Measurements from ENCODE around the gene NEB. TPM values are rescaled to one million over a fixed set of nuclear protein-coding genes. Genes with fewer than 3 reads are reported as not detected.
A peak's percentile ranks its signal among the peaks of the same experiment; 100 is the strongest.
"Not testable (repeated sequence)": the region's sequence is repeated elsewhere in the genome, so short reads cannot be mapped to it uniquely, and the experiment has no call there.

NEB gene
- total and polyA plus RNA-seq, 2 of the 4 experiments (the other 2 are of a cell fraction), result under 0.01 TPM; not detected in 1

DNA sequence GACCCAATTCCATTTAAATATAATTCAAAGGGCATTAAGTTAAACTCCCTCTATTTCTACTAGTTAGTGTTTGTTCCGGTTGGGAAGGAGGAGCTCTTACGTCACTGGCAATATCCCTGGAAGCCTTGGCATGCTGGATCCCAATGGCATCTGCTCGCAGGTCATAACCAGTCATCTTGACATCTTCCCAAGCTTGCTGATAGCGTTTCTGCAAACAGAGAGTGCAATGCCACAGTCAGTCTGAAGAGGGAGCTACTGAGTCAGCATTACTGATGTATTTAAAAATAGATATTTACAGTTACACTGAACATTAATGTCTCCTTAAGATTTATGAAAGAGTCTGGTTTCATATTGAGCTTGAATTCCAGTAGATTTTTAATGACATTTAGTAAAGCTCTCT is 153.6 kb downstream of the NEB start:
- H3K4me2 ChIP-seq (ENCODE audit: low read depth, low read length); H3K9me3 ChIP-seq (ENCODE audit: control insufficient read depth, insufficient read depth, low read length); dilution Hi-C loops (cut with HindIII; ENCODE audit: low sequenced_read_pairs, unreplicated experiment); H3K23ac ChIP-seq (ENCODE audit: low read depth, low read length); H2BK5ac ChIP-seq (ENCODE audit: low read depth, low read length, poor library complexity, severe bottlenecking); H2AK5ac ChIP-seq (ENCODE audit: low read depth, low read length); DNase-seq; POLR2A ChIA-PET (ENCODE audit: unreplicated experiment); H3K9me1 ChIP-seq (ENCODE audit: insufficient read depth, low read length); H2BK120ac ChIP-seq (ENCODE audit: low read depth, low read length); intact Hi-C loops (cut with micrococcal nuclease); H3K4me1 ChIP-seq (ENCODE audit: control insufficient read depth, insufficient read depth, low read length); H2BK20ac ChIP-seq (ENCODE audit: low read depth, low read length); H3K36me3 ChIP-seq (ENCODE audit: control insufficient read depth, insufficient read depth, low read length); H4K20me1 ChIP-seq (ENCODE audit: insufficient read depth, low read length); H3K4me3 ChIP-seq (ENCODE audit: insufficient read depth, low read depth, low read length); H3K14ac ChIP-seq (replicated peaks; ENCODE audit: low read depth, low read length); in situ Hi-C loops (cut with MboI; ENCODE audit: low sequenced_read_pairs); H3K9ac ChIP-seq (ENCODE audit: low read depth, low read length); H3K4ac ChIP-seq (ENCODE audit: low read depth, low read length); H4K91ac ChIP-seq (ENCODE audit: insufficient read depth, low read depth, low read length); H3K56ac ChIP-seq (ENCODE audit: extremely low read depth, insufficient read depth, low read length); H2AFZ ChIP-seq (replicated peaks; ENCODE audit: low read length, poor library complexity); BruUV-seq (replicated peaks); H3K18ac ChIP-seq (ENCODE audit: low read depth, low read length); H3K27me3 ChIP-seq (ENCODE audit: control insufficient read depth, insufficient read depth, low read length); CTCF ChIA-PET; H2BK15ac ChIP-seq (ENCODE audit: low read depth, low read length); H2AK9ac ChIP-seq (replicated peaks; ENCODE audit: low read depth, low read length, poor library complexity); H4K5ac ChIP-seq (ENCODE audit: low read depth, low read length); H4K8ac ChIP-seq (ENCODE audit: low read depth in 2 of 2, low read length in 2 of 2); H3K27ac ChIP-seq (ENCODE audit: insufficient read depth, low read length); H3K79me1 ChIP-seq (ENCODE audit: low read depth in 1 of 2, low read length in 2 of 2): not testable (repeated sequence)
- no CpG with 5 or more reads among the region's 4 CpGs for WGBS, 2 experiments (ENCODE audit: extremely low coverage in 2 of 2, insufficient read length in 1 of 2)
- peak; percentile 82 for ATAC-seq (ENCODE audit: low read depth)

Measured in IMR-90 (cell line).